22Rv1 (cell line): ENCODE results near the gene MEIS2.

ENCODE experiments used
- ZFX ChIP-seq: fragments of 450-650 bp; IDR thresholded peaks from 2 replicates; pipeline ENCODE4 v1.6.1; 2017; ENCODE audit warnings: antibody characterized with exemption, borderline replicate concordance
- TF ChIP-seq, protein P1 (sequence below): fragments of 450-650 bp; IDR thresholded peaks from 2 replicates; pipeline ENCODE4 v1.5.1; 2017; ENCODE audit warnings: mild to moderate bottlenecking

DNA sequence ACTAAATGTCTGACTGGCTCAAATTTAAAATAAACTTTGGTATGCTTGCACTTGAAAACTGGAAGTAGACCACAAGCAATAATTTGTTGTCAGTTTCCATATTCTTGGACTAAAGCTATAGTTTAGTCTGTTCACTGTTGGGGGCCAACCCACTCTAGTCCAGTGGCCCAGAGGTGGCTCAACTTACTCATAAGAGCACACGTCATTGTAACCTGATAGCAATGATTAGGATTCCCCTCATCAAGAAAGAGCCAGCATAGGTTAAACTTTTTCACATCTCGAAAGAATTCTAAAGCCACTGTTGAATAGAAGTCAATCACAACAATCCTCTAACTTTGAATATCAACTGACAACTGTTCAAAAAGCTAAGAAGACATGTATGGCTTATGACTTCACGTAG lies 147.0 kb downstream of the MEIS2 start:
- TF ChIP-seq, protein P1, sequence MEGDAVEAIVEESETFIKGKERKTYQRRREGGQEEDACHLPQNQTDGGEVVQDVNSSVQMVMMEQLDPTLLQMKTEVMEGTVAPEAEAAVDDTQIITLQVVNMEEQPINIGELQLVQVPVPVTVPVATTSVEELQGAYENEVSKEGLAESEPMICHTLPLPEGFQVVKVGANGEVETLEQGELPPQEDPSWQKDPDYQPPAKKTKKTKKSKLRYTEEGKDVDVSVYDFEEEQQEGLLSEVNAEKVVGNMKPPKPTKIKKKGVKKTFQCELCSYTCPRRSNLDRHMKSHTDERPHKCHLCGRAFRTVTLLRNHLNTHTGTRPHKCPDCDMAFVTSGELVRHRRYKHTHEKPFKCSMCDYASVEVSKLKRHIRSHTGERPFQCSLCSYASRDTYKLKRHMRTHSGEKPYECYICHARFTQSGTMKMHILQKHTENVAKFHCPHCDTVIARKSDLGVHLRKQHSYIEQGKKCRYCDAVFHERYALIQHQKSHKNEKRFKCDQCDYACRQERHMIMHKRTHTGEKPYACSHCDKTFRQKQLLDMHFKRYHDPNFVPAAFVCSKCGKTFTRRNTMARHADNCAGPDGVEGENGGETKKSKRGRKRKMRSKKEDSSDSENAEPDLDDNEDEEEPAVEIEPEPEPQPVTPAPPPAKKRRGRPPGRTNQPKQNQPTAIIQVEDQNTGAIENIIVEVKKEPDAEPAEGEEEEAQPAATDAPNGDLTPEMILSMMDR: no peak
- no peak for TF ChIP-seq ZFX
